Lower lobe of right lung (tissue), 2 donors: ENCODE measurements around the gene PC. TPM values are rescaled to one million over a fixed set of nuclear protein-coding genes. Genes with fewer than 3 reads are reported as not detected.

ENCODE experiments used
- ATAC-seq, 2 donors: fragments of 200-7000 bp; cut with Tn5 transposase; one replicate each; pipeline ENCODE4 v1.9.1; 2020 to 2022; ENCODE audit warnings: mild to moderate bottlenecking in 2 of 2, moderate library complexity in 2 of 2
- DNase-seq: peaks from one replicate; pipeline ENCODE4 v3.0.0-alpha.2; 2020
- H3K27ac ChIP-seq: fragments of 200-600 bp; one replicate; pipeline ENCODE4 v1.8.0; 2022
- H3K27me3 ChIP-seq: fragments of 200-600 bp; one replicate; pipeline ENCODE4 v1.8.0; 2022; ENCODE audit warnings: low read depth
- H3K36me3 ChIP-seq: fragments of 200-600 bp; one replicate; pipeline ENCODE4 v1.8.0; 2022; ENCODE audit warnings: mild to moderate bottlenecking
- H3K4me1 ChIP-seq: fragments of 200-600 bp; one replicate; pipeline ENCODE4 v1.8.0; 2022
- H3K4me3 ChIP-seq: fragments of 200-600 bp; one replicate; pipeline ENCODE4 v1.8.0; 2022; ENCODE audit warnings: mild to moderate bottlenecking
- H3K9me3 ChIP-seq: fragments of 200-600 bp; one replicate; pipeline ENCODE4 v1.8.0; 2022
- CTCF ChIP-seq: fragments of 200-600 bp; IDR thresholded peaks from one replicate; pipeline ENCODE4 v1.8.0; 2022; ENCODE audit warnings: antibody characterized with exemption, mild to moderate bottlenecking
- intact Hi-C: fragments of 100-400 bp; cut with DNase I; formaldehyde crosslinking; loops from one replicate; pipeline ENCODE4 v1.11.0; 2022
- total RNA-seq: library from RNA; stranded (reverse); fragmentation: NEBNext Ultra II Directional; extraction: Animal tissue kit (Norgen Biotek cat#: 25700); gene quantifications from one replicate; pipeline ENCODE4 v1.2.1, GENCODE V29; 2021
- donor health status: DM: no; HTN: yes; CAD: no; lungs with severe emphysema.

Gene PC
- total RNA-seq, 1 donor from 2014 or later = 14.7 TPM

GRCh38 chr11:66857234-66857926, 100.8 kb downstream of the PC start:
- no peak for TF ChIP-seq CTCF
- Histone ChIP-seq H3K9me3 (no peaks in the 10 kb centered on the region), H3K4me1 (peaks cover 9% of the 10 kb centered on the region), H3K36me3 (no peaks in the 10 kb centered on the region), H3K4me3 (peak overlapping the region; percentile 49), H3K27me3 (no peaks in the 10 kb centered on the region), H3K27ac (peak overlapping the region; percentile 49)
- DNase-seq = no peak
- intact Hi-C loops = no loop called here
- no peak for ATAC-seq

- Histone ChIP-seq H3K4me1 (peaks cover 9% of the 10 kb centered on the region), H3K4me3 (peak within 1 kb of the TSS; percentile 66), H3K27me3 (no peaks in the 10 kb centered on the region), H3K36me3 (no peaks in the 10 kb centered on the region), H3K27ac (peak within 1 kb of the TSS; percentile 91), H3K9me3 (no peaks in the 10 kb centered on the region)
- intact Hi-C loops = no loop called here
- no peak for DNase-seq
- no peak for TF ChIP-seq CTCF
- peak; percentile 43 to 53 for ATAC-seq
Observed at GRCh38 chr11:66856496-66857233, 101.5 kb downstream of the PC start, which contains the start of gene LRFN4. LRFN4 (plus strand) TSS chr11:66857064; CDS start chr11:66857745, 681 bp downstream.

GRCh38 chr11:66855574-66856495, 102.3 kb downstream of the PC start:
- Histone ChIP-seq H3K4me3 (peak overlapping the region; percentile 66), H3K36me3 (no peaks in the 10 kb centered on the region), H3K27ac (peak overlapping the region; percentile 91), H3K27me3 (no peaks in the 10 kb centered on the region), H3K4me1 (peaks cover 9% of the 10 kb centered on the region), H3K9me3 (no peaks in the 10 kb centered on the region)
- DNase-seq = peak; percentile 96
- no peak for TF ChIP-seq CTCF
- intact Hi-C loops = no loop called here
- peak; percentile 95 to 97 for ATAC-seq

GRCh38 chr11:66854729-66855211, 103.4 kb downstream of the PC start:
- no peak for ATAC-seq
- no peaks in the 10 kb centered on the region for H3K27me3 ChIP-seq
- DNase-seq = peak; percentile 41
- intact Hi-C loops = no loop called here
- H3K4me1 ChIP-seq = peaks cover 9% of the 10 kb centered on the region
- no peak overlapping the region for H3K27ac ChIP-seq
- TF ChIP-seq CTCF = no peak
- H3K4me3 ChIP-seq = no peak overlapping the region
- no peaks in the 10 kb centered on the region for H3K9me3 ChIP-seq
- no peaks in the 10 kb centered on the region for H3K36me3 ChIP-seq

- Histone ChIP-seq H3K4me1 (peaks cover 9% of the 10 kb centered on the region), H3K36me3 (no peaks in the 10 kb centered on the region), H3K27me3 (no peaks in the 10 kb centered on the region), H3K27ac (no peak overlapping the region), H3K4me3 (no peak overlapping the region), H3K9me3 (no peaks in the 10 kb centered on the region)
- TF ChIP-seq CTCF = no peak
- no peak for DNase-seq
- ATAC-seq = no peak
- intact Hi-C loops = no loop called here
Observed at GRCh38 chr11:66854231-66854661, 103.9 kb downstream of the PC start.
